Central memory CD4-positive, alpha-beta T cell (primary cell): ENCODE data around the gene C10orf95.
"Not testable (repeated sequence)": the region's sequence is repeated elsewhere in the genome, so short reads cannot be mapped to it uniquely, and the experiment has no call there.

Experiments
- DNase-seq: peaks from one replicate; pipeline ENCODE4 v3.0.0; 2022
- total RNA-seq, 3 experiments: gene quantifications; one replicate each; lab custom pipeline; 2026; lab: John Stamatoyannopoulos, UW

C10orf95 gene
- 0.16 to 0.96 (median 0.21) reads per million in 3 experiments for total RNA-seq

- no peak for DNase-seq
Observed at GRCh38 chr10:102451105-102451969, at the start of gene C10orf95. C10orf95 (minus strand) TSS chr10:102451543; CDS start chr10:102451093, 450 bp downstream.

- DNase-seq, result not testable (repeated sequence)
Observed at GRCh38 chr10:102500686-102501085, 49.3 kb upstream of the C10orf95 start.

GRCh38 chr10:102499356-102499755 is 48.0 kb upstream of the C10orf95 start:
- no peak for DNase-seq

- no peak for DNase-seq
Observed at GRCh38 chr10:102497545-102497944, 46.2 kb upstream of the C10orf95 start.

GRCh38 chr10:102493771-102494170 is 42.4 kb upstream of the C10orf95 start:
- no peak for DNase-seq

GRCh38 chr10:102492983-102493382 is 41.6 kb upstream of the C10orf95 start:
- no peak for DNase-seq

DNA sequence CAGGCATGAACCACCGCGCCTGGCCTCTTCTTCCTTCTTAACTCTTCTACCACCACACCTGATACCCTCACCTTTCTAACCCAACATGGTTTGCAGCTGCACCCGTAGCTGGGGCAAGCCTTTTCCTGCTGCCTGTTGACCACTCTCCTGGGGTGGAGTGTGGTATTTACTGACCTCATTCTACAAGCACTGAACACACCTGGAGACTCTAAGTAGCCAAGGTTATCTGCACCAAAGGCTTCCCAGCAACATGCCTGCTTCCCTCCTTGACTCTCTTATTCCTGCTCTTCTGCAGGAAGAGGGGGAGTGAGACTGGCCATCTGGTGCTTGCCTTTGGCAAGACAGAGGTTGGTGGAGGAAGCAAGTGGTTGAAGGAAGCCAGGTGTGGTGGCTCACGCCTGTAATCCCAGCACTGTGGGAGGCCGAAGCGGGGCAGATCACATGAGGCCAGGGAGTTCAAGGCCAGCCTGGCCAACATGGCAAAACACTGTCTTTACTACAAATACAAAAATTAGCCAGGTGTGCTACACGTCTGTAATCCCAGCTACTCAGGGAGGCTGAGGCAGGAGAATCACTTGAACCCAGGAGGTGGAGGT is 41.1 kb upstream of the C10orf95 start:
- no peak for DNase-seq

- no peak for DNase-seq
Observed at GRCh38 chr10:102491136-102491535, 39.8 kb upstream of the C10orf95 start.

GRCh38 chr10:102485093-102485784 is 33.9 kb upstream of the C10orf95 start:
- DNase-seq, result no peak

DNA sequence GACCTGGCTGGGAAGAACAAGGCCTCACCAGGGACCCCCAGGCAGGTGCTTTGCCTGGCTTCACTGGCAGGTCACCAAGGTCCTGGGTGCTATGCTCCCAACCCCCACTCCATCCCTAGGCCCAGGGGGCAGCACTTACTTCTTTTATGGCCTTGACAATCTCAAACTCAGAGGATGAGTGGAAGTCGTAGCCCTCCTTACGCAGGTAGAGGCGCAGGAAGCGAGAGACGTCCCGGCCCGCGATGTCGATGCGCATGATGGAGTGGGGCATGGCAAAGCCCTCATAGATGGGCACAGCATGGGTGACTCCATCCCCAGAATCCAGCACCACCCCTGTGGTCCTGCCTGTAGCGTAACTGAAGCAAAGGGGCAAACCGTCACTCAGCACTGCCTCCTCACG is 32.7 kb upstream of the C10orf95 start:
- DNase-seq, result no peak

- DNase-seq, result no peak
Observed at GRCh38 chr10:102480396-102480795, 29.1 kb upstream of the C10orf95 start.

DNA sequence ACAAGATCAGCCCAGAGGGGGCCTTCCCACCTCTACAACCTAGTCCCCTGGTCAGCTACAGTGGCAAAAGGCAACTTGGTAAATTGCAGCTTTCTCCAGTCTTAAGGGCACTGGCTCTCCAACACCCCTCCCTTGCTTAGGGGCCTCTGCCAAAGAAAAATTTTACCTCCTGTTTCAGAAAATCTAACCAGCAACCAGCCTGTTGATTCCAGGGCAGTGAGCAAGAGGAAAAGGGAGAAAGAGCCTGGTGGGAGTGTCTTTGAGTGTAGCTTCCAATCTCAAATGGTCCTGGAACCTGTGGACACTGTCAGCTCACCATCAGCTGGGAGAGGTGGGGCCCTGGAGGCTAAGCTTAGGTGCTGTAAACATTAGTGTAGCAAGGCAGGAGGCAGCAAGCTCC is 28.3 kb upstream of the C10orf95 start:
- DNase-seq, result no peak

- DNase-seq, result no peak
Observed at GRCh38 chr10:102476466-102477141, 25.3 kb upstream of the C10orf95 start.

DNA sequence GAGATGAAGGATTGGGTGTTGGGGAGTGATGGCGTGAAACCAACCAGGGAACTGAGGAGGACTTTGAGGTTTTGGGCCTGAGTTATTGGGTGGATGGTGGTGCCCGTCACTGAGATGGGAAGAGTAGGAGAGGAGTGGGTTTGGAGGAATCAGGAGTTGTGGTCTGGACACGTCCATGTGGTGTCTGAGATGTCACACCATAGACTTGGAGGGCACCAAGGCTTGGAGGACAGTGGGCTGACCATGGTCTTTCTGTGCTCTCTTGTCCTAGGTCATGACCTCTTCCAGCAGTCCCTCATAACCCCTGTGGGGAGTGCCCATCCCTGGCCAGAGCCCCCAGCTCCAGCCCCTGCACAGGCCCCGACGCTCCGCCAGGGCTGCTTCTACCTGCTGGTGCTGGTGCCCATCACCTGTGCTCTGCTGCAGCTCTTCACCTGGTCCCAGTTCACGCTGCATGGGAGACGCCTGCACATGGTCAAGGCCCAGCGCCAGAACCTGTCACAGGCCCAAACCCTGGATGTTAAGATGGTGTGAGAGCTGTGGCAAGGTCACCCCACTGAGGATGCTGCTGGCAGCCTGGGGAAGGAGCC is 24.2 kb upstream of the C10orf95 start:
- no peak for DNase-seq

DNA sequence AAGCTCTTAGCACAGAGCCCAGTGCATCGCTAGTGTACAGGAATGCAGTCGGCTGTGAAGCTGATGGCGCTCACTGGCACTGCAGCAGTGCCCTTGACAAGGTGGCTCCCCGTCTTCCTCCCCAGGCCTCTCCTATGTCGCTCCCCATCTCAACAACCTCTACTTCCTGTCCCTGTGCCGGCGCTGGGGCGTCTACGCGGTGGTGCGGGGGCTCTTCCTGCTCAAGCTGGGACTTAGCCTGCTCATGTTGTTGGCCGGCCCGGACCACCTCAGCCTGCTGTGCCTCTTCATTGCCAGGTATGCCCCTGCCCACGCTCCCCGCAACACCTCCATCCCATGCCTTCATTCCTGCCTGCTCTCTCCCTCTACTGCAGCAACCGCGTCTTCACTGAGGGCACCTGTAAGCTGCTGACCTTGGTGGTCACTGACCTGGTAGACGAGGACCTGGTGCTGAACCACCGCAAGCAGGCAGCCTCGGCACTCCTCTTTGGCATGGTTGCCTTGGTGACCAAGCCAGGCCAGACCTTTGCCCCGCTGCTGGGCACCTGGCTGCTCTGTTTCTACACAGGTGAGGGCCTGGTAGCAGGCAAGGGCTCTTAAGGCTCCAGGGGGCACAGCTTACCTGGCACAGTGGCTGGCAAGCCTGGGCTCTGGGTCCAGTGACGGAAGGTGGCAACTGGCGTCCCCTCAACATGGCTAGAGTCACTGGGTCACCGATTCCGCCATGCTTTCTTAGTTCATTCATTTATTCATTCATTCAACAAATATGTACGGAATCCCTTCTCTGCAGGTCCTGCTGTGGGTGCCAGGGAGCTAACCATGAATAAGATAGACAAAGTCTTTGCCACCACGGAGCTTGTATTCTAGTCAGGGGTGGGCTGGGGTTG is 22.3 kb upstream of the C10orf95 start:
- DNase-seq, result peak; percentile 21

DNA sequence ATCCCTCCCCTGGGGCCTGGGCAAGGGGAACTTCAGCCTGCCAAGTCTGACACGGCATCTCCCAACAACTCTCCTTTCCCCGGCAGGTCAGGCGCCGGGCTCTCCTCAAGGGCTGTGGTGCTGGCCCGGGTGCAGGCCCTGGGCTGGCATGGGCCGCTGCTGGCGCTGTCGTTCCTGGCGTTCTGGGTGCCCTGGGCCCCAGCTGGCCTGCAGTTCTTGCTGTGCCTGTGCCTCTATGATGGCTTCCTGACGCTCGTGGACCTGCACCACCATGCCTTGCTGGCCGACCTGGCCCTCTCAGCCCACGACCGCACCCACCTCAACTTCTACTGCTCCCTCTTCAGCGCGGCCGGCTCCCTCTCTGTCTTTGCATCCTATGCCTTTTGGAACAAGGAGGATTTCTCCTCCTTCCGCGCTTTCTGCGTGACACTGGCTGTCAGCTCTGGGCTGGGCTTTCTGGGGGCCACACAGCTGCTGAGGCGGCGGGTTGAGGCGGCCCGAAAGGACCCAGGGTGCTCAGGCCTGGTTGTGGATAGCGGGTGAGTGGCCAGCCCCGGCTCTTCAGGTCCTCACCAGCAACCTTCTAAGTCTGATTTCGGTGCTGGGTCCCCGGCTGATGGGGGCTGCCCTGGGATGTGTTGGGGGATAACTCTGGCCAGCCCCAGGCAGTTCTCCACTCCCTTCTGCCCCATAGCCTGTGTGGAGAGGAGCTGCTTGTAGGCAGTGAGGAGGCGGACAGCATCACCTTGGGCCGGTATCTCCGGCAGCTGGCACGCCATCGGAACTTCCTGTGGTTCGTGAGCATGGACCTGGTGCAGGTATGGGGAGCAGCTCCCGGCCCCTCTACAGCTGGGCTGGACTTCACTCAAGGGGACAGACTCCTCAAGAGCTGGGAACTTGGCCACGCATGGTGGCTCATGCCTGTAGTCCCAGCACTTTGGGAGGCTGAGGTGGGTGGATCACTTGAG is 19.5 kb upstream of the C10orf95 start:
- no peak for DNase-seq

GRCh38 chr10:102468683-102469082 is 17.3 kb upstream of the C10orf95 start:
- DNase-seq, result no peak

DNA sequence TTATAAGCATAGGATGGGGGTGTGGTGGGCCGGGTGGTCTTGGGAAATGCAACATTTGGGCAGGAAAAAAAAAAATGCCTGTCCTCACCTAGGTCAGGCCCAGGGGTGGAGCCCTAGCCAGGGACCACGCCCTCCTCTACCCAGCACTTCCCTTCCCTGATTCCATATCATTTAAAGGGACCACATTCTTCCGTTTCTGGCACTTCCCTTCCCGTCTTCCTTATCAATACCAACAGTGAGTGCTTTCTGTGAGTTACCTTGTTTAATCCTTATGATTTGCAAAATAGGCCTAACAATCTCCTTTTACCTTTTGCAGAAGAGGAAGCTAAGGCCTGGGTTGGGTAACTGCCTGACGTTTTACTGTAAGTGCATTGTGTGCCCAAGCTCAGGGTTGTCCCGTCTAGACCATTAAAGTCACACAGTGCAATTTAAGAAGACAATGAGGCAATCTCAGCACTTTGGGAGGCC is 16.7 kb upstream of the C10orf95 start:
- DNase-seq, result no peak

DNA sequence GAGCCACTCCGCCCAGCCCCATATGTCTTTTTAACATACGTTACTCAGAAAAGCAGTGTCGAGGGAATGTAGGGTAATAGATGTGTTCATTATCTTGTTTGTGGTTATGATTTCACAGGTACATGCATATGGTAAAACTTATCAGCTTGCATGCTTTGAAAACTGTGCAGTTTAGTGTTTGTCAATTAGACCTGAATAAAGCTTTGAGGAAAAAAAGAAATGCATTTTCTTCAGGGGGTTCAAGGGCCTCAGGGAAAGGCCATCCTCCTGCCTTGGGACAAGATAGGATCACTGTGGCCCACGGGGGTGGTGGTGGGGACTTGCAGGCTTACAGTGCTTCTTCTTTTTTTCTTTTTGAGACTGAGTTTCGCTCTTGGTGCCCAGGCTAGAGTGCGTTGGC is 16.0 kb upstream of the C10orf95 start:
- no peak for DNase-seq

- DNase-seq, result no peak
Observed at GRCh38 chr10:102465466-102465865, 14.1 kb upstream of the C10orf95 start.
